NCI-H1417 (cell line): Measurements from ENCODE around the gene GPC4.
A peak's percentile ranks its signal among the peaks of the same experiment; 100 is the strongest.

ENCODE experiments used
- DNase-seq, 3 experiments: peaks; one replicate each; lab custom pipeline; 2025; lab: John Stamatoyannopoulos, UW

Gene GPC4

DNA sequence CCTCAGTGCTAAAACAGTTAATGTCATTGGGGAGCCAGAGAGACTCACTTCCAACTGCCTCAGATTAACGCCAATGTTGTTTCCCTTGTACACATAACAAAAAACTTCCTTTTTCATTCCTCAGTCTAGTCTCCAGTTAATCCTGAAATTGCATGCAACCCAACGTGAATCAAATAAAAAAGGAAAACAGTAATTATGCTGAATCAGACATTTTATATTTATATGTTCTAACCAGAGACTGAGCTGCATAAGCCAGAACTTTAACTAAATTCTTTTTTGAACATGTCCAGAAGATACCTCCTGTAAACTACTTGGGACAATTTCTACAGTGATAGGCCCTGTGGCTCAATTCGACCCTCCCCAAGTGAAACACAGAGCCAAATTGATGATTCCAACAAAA is 4.7 kb downstream of the GPC4 start:
- no peak for DNase-seq

DNA sequence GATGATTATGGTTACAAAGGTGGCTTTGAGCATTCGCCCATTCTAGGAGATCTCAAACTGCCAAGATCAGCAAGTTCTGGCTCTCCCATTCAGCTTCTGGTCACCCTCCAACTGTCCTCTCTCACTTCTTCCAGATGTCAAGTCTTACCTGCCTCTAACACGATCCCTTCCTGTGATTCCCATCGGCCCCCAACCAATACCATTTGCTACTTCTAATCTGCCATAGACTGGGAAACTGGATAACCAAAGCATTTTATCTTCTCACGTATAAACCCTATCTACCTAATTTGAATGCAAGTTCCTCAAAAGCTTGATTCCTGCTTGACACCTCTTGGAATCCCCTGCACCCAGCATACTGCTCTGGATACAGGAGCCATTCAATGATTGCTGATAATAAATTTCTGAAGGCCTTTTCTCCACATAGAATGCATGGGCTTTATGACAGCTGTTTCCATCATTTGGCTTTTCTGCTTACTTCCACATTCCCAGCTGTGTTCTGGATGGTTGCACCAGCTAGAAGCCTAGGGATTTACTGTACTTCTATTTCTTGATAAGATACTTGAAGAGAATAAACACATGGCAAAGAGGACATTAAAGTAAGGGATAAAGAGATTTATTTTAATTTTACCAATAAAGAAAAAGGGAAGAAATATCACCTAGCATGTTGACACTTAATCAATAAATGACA is 9.6 kb downstream of the GPC4 start:
- DNase-seq = no peak

- no peak for DNase-seq
Measured at GRCh38 chrX:133403984-133404383, 11.3 kb downstream of the GPC4 start.

DNA sequence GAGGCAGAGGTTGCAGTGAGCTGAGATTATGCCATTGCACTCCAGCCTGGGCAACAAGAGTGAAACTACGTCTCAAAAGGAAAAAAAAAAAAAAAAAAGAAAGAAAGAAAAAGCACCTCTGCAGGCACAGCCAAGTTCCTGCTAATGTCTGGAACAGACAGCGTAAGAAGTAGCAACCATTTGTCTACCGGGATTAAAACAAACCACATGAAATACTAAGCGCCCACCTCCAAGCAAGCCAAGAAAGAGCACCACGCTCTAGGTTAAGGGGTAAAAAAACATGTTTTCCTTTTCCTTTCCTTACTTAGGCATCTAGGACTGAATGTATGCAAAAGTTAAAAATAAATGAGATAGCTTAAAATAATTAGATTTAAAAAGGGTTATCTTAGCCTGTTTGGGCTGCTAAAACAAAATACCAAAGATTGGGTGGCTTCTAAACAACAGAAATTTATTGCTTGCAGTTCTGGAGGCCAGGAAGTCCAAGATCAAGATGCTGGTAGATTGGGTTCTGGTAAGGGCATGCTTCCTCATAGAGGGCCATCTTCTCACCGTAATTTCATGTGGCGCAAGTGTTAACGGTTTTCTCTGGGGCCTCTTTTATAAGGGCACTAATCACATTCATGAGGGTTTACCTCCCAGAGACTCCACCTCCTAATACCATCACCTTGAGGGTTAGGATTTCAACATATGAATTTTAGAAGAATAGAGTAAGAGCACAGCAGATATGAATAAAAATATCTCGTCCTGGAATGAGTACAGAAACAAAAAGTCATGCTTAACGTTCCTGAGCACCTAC is 12.3 kb downstream of the GPC4 start:
- no peak for DNase-seq

- DNase-seq = no peak
Measured at GRCh38 chrX:133402042-133402453, 13.2 kb downstream of the GPC4 start.

- no peak for DNase-seq
Measured at GRCh38 chrX:133401536-133401935, 13.8 kb downstream of the GPC4 start.

DNA sequence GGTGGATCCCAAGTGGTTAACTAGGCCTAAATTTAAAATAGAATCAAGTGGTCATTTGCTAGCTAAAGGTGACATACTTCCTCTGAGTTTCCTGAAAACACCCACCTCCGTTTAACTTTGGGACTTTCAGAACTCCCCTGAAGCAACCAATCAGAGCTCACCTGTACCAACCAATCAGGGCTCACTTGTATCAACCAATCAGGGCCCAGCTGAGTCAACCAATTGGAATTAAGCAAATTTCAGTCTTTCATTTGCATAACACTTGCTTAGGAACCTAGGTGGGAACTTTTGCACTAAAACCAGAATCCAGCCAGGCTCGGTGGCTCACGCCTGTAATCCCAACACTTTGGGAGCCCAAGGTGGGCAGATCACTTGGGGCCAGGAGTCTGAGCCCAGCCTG is 15.9 kb downstream of the GPC4 start:
- DNase-seq = no peak

- DNase-seq = no peak
Measured at GRCh38 chrX:133394765-133395164, 20.5 kb downstream of the GPC4 start.

GRCh38 chrX:133392671-133393070 is 22.6 kb downstream of the GPC4 start:
- no peak for DNase-seq

DNA sequence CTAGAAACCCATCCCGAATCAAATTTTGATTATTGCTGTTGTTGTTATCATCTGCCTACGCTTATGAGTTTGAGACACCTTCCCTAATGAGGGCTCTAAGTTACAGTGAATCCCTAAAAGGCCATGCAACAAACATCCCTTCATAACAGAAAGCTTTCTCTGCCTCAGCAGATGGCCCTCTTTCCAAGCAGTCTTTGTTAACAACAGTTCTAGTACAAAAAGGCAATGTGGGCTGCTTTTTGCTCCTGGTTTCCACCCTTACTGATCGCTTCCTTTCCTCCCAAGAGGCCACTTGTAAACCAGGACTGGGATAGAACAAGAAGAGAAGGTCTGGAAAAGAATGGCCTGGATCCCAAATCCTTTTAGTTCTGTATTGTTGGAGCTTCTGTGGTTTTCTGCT is 24.2 kb downstream of the GPC4 start:
- peak in 1 of 3 experiments; percentile 4 for DNase-seq

DNA sequence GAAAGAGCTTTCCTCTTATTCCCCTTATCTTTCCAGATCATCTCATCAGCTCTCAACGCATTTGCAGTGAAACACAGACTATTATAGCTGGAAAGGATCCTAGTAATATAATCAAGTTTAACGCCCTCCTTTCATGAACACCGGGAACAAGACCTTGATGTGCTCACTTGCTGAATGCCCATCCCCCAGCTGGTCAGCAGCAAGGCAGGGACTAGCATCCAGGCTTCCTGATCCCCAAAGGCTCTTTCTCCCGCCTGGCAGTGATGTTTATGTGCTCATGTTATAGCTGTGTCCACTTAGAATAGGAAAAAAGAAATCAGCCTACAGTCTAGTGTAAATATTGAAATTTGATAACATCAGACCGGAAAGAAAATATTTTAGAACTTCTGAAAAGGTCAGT is 24.6 kb downstream of the GPC4 start:
- no peak for DNase-seq

DNA sequence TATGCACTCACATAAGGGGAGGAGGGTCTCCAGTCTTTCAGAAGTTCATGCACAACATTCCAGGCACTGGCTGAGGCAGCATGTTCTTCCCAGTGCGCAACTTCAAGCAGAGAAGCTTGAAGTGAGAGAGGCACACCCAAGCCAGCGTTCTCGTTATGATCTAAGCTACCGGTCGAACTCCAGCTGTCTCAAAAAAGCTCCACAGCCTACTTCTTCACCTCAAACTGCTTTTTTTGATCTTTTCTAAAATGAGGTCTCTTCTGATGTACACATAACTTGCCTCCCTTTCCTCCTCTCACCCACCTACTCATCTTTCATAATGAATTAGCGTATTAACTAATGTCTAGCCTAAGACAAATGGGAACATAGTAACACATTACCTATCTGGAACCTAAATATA is 25.3 kb downstream of the GPC4 start:
- DNase-seq = no peak

GRCh38 chrX:133384454-133384853 is 30.8 kb downstream of the GPC4 start:
- DNase-seq = no peak

GRCh38 chrX:133380711-133381619 is 34.3 kb downstream of the GPC4 start:
- no peak for DNase-seq

DNA sequence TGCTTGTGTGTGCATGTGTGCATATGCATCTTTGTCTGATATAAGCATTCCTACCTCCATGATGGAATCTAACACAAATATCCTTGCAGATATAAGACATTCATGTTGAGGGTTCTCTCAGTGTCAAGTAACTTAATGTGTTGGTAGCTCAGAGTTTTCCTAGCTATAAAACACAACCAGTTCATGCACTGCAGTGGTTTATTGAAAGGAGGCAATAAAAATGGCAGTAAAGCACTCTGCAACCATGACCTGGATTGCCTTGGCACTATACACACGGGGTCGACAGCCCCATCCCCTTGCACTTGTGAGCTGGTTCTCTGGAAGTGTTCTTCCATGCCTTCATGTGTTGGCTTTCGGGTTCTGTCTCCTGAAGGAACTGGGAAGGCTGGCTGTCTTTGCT is 38.9 kb downstream of the GPC4 start:
- no peak for DNase-seq

DNA sequence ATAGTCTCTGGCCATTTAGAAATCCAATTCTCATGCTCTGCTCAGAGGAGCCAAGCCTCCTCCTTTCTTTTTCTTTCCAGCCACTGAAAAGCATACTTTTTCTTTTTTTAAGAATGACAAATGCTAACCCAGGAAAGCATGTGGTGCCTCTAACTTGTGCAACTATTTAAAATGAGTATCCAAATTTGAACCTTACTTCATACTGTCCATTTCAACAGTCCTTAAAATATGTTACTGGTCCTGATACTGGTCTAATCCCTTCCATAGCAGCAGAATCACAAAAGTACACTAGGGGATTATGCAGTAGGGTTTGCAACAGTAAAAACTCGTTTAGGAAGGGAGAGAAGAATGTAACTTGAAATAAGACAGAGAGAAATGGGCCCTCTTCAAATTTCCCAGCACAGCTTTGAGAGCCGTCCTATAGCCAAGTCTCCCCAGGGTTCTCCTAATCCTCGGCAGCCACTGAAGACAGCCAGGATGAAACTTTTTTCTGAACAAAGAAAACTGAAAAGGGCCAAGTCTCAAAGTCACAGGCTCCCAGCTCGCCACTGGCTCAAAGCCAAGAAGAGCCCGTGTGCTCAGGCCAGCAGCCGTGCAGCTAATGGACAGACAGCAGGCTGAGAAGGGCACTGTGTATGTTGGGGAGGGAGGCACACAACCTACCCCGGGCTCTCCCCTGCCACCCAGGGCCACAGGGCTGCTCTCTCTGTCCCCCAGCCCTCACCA is 39.5 kb downstream of the GPC4 start:
- DNase-seq = no peak

DNA sequence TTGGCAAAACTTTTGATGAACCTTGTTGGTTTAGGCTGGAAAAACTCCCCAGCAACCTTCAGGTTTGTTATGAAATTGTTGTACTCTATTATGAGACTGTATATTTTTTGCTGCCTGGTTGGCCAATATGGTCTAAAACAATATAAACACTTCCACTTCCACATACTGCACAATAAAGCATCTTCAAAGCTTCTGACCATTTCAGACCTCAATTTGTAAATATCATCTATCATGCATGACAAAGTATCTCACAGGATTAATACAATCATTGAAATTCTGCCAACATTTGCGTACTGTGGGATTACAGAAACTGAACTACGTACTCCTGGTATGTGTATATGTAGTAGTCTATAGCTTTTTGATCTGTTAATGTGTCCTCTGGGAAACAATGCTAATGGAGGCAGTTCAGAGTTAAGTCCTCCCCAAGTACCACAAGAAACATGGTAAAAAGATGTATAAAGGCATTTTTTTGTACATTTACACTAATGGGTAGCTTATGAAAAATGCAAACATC is 40.4 kb downstream of the GPC4 start:
- DNase-seq = no peak

- DNase-seq = no peak
Measured at GRCh38 chrX:133373386-133374079, 41.8 kb downstream of the GPC4 start.

- no peak for DNase-seq
Measured at GRCh38 chrX:133370696-133371275, 44.5 kb downstream of the GPC4 start.

DNA sequence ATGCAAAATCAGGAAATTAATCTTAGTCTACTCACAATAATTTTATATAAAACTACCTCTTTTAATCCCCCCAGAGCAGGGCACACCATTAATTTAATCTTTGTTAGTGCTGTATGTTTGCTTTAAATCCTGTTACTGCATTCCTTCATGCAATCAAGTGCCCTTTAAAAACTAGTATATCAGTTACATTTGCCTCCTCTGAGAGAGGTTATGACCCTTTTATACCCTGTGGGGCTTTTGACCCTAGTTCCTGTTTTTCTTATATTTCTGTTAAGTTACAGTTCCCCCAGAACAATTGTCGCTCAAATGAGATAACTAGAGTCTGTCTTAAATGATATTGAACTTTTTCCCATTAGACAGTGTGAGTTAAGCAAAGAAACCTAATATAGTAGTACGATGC is 46.2 kb downstream of the GPC4 start:
- DNase-seq = no peak

- no peak for DNase-seq
Measured at GRCh38 chrX:133366735-133367134, 48.6 kb downstream of the GPC4 start.
